Measurements from ENCODE around the gene EDIL3. TPM values are rescaled to one million over a fixed set of nuclear protein-coding genes. Genes with fewer than 3 reads are reported as not detected.

EDIL3 gene
- total RNA-seq, 4 donors from 2014 or later, result 0.20 to 1.5 (median 0.75) TPM

DNA sequence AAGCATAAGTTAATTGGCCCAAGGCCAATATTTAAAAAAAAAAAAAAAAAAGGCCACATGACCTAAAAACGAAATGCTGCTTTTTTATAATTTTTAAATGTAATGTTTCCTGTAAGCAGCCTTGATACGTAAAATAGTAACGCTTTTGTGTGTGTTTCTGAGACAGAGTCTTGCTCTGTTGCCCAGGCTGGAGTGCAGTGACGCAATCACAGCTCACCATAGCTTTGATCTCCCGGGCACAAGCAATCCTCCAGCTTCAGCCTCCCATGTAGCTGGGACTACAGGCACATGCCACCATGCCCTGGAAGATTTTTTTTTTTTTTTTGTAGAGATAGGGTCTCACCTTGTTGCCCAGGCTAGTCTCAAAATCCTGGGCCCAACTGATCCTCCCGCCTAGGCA lies 179.9 kb downstream of the EDIL3 start:
- no peaks in the 10 kb centered on the region for H3K9me3 ChIP-seq
- no peaks in the 10 kb centered on the region for H3K36me3 ChIP-seq
- in situ Hi-C loops (cut with MboI; ENCODE audit: low sequenced_read_pairs in 4 of 4) (no loop called here), intact Hi-C loops (cut with DNase I; ENCODE audit: low total_unique reads) (no loop called here)
- DNase-seq (no peak), ATAC-seq (no peak)
- no peak for TF ChIP-seq POLR2A (IDR thresholded peaks at IDR 0.05)
- TF ChIP-seq, protein P1, sequence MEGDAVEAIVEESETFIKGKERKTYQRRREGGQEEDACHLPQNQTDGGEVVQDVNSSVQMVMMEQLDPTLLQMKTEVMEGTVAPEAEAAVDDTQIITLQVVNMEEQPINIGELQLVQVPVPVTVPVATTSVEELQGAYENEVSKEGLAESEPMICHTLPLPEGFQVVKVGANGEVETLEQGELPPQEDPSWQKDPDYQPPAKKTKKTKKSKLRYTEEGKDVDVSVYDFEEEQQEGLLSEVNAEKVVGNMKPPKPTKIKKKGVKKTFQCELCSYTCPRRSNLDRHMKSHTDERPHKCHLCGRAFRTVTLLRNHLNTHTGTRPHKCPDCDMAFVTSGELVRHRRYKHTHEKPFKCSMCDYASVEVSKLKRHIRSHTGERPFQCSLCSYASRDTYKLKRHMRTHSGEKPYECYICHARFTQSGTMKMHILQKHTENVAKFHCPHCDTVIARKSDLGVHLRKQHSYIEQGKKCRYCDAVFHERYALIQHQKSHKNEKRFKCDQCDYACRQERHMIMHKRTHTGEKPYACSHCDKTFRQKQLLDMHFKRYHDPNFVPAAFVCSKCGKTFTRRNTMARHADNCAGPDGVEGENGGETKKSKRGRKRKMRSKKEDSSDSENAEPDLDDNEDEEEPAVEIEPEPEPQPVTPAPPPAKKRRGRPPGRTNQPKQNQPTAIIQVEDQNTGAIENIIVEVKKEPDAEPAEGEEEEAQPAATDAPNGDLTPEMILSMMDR (IDR thresholded peaks at IDR 0.05 in 4 of 5, conservative IDR thresholded peaks at IDR 0.05 in 1 of 5), result no peak
- no peaks in the 10 kb centered on the region for H3K27me3 ChIP-seq
- H3K4me1 ChIP-seq, result no peaks in the 10 kb centered on the region
- H3K4me3 ChIP-seq, result no peak overlapping the region
- H3K27ac ChIP-seq, result no peak overlapping the region

DNA sequence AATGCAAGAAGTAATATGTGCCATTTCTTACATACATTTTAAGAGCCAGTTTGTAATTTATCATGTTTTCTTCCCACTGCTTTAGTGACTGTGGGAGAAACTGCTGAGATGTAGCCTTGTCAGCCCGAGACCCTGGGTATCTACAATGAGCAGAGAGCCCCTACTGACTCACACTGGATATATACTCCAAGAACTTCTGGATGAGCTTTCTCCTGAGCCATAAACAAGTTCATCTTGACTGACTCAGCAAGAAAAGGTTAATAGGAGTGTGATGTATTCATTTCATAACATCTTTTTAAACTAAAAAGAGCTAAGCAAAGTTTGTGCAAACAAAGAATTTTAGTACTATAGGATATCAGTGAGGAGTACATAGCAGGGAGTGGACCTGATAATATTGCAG lies 182.5 kb downstream of the EDIL3 start:
- no peak overlapping the region for H3K27ac ChIP-seq
- DNase-seq (no peak), ATAC-seq (no peak)
- H3K27me3 ChIP-seq, result no peaks in the 10 kb centered on the region
- no peak overlapping the region for H3K4me3 ChIP-seq
- no peaks in the 10 kb centered on the region for H3K36me3 ChIP-seq
- in situ Hi-C loops (cut with MboI; ENCODE audit: low sequenced_read_pairs in 4 of 4) (no loop called here), intact Hi-C loops (cut with DNase I; ENCODE audit: low total_unique reads) (no loop called here)
- TF ChIP-seq POLR2A (IDR thresholded peaks at IDR 0.05), result no peak
- TF ChIP-seq, protein P1 (IDR thresholded peaks at IDR 0.05 in 4 of 5, conservative IDR thresholded peaks at IDR 0.05 in 1 of 5), result no peak
- no peaks in the 10 kb centered on the region for H3K9me3 ChIP-seq
- no peaks in the 10 kb centered on the region for H3K4me1 ChIP-seq

DNA sequence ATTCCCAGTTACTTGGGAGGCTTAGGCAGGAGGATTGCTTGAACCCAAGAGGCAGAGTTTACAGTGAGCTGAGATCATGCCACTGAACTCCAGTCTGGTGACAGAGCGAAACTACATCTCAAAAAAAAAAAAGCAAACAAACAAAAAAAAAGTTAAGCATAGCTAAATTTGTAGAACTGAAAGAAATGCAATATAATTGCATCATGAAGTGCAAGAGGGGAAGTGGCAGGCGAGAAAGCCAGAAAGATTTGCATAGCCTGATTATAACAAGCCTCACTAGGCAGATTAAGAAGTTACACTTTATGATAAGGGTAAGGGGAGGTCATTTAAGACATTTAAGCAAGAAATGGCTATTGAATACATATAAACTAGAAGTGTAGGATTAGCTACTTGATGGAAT lies 187.1 kb downstream of the EDIL3 start:
- DNase-seq (no peak), ATAC-seq (no peak)
- no peak overlapping the region for H3K27ac ChIP-seq
- TF ChIP-seq, protein P1 (IDR thresholded peaks at IDR 0.05 in 4 of 5, conservative IDR thresholded peaks at IDR 0.05 in 1 of 5), result no peak
- TF ChIP-seq POLR2A (IDR thresholded peaks at IDR 0.05), result no peak
- H3K9me3 ChIP-seq, result no peaks in the 10 kb centered on the region
- no peaks in the 10 kb centered on the region for H3K4me1 ChIP-seq
- no peaks in the 10 kb centered on the region for H3K36me3 ChIP-seq
- no peaks in the 10 kb centered on the region for H3K27me3 ChIP-seq
- H3K4me3 ChIP-seq, result no peak overlapping the region
- in situ Hi-C loops (cut with MboI; ENCODE audit: low sequenced_read_pairs in 4 of 4), result no loop called here
- intact Hi-C loops (cut with DNase I; ENCODE audit: low total_unique reads), result no loop called here

DNA sequence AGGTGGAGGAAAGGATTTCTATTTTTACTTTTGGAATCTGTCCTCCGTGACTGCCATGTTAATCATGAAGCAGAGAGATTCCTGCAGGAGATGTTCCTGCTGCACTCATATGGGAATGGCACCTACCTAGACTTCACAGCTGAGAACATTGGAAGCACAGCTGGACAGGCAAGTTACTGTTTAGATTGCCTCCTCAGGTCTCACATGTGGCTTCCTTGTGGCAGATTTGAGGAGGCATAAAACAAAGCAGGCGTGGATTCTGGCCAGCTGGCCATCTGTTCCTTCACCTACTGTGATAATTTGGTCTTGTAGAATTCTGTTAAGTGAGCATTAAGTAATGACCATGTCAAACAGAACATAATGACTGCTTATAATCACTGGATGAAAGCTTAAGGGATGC lies 193.4 kb downstream of the EDIL3 start:
- in situ Hi-C loops (cut with MboI; ENCODE audit: low sequenced_read_pairs in 4 of 4), result no loop called here
- Histone ChIP-seq H3K9me3 (no peaks in the 10 kb centered on the region), H3K4me1 (no peaks in the 10 kb centered on the region), H3K4me3 (no peak overlapping the region), H3K27me3 (no peaks in the 10 kb centered on the region), H3K36me3 (no peaks in the 10 kb centered on the region), H3K27ac (no peak overlapping the region)
- TF ChIP-seq, protein P1 (IDR thresholded peaks at IDR 0.05 in 4 of 5, conservative IDR thresholded peaks at IDR 0.05 in 1 of 5), result no peak
- TF ChIP-seq POLR2A (IDR thresholded peaks at IDR 0.05), result no peak
- intact Hi-C loops (cut with DNase I; ENCODE audit: low total_unique reads), result no loop called here
- ATAC-seq (no peak), DNase-seq (no peak)

DNA sequence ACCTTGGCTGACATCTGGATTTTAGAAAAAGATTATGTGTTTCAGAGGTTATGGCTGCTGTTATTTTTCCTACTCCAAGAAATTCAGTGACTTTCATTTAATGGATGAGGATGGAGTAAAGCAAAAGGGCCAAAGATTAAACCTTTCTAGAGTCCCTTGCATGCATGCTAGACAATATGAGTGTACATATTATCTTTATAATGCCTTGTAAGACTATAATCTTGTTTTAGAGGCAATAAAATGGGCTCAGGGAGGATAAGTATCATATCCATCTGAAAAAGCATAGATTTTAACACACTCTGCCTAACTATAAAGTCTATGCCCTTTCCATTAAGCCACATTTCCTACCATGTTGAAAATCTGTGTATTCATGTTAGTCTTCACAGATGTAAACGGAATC lies 199.8 kb downstream of the EDIL3 start:
- Histone ChIP-seq H3K4me1 (no peaks in the 10 kb centered on the region), H3K4me3 (no peak overlapping the region), H3K36me3 (no peaks in the 10 kb centered on the region), H3K27me3 (no peaks in the 10 kb centered on the region), H3K27ac (no peak overlapping the region), H3K9me3 (no peaks in the 10 kb centered on the region)
- DNase-seq (no peak), ATAC-seq (no peak)
- no peak for TF ChIP-seq POLR2A (IDR thresholded peaks at IDR 0.05)
- TF ChIP-seq, protein P1 (IDR thresholded peaks at IDR 0.05 in 4 of 5, conservative IDR thresholded peaks at IDR 0.05 in 1 of 5), result no peak
- in situ Hi-C loops (cut with MboI; ENCODE audit: low sequenced_read_pairs in 4 of 4), result no loop called here
- intact Hi-C loops (cut with DNase I; ENCODE audit: low total_unique reads), result no loop called here
